Panc1 (cell line): ENCODE data around the gene BACH2.

Source experiments
- CTCF ChIP-seq: fragments of 450-650 bp; IDR thresholded peaks from 2 replicates; pipeline ENCODE4 v1.5.1; 2017; ENCODE audit warnings: mild to moderate bottlenecking
- POLR2AphosphoS5 ChIP-seq: IDR thresholded peaks from 2 replicates; pipeline ENCODE4 v1.6.1; 2012; ENCODE audit warnings: mild to moderate bottlenecking, low read depth, low read length, moderate library complexity
- REST ChIP-seq, 2 experiments: IDR thresholded peaks; 2 replicates each; pipeline ENCODE4 v1.6.1; 2011 to 2012; ENCODE audit warnings: low read depth in 2 of 2, control low read depth in 1 of 2, low read length in 1 of 2, mild to moderate bottlenecking in 1 of 2, moderate library complexity in 1 of 2; ENCODE audit not compliant: insufficient read depth in 1 of 2
- SIN3A ChIP-seq: IDR thresholded peaks from 2 replicates; pipeline ENCODE4 v1.6.1; 2012; ENCODE audit warnings: low read depth, mild to moderate bottlenecking, low read length, moderate library complexity, borderline replicate concordance; ENCODE audit not compliant: insufficient read depth

GRCh38 chr6:90202156-90202555 is 94.5 kb downstream of the BACH2 start:
- TF ChIP-seq CTCF, result no peak
- TF ChIP-seq REST (IDR thresholded peaks at IDR 0.05; ENCODE audit: insufficient read depth in 1 of 2, low read depth in 2 of 2, low read length in 1 of 2), result no peak
- TF ChIP-seq POLR2AphosphoS5, result no peak
- TF ChIP-seq SIN3A, result no peak
